RWPE2 (cell line): ENCODE data around the gene LSS.
A peak's percentile ranks its signal among the peaks of the same experiment; 100 is the strongest.

Experiments
- ATAC-seq: fragments of 200-7000 bp; cut with Tn5 transposase; 3 replicates; pipeline ENCODE4 v1.9.1; 2021; ENCODE audit warnings: low read depth
- DNase-seq: peaks from one replicate; pipeline ENCODE4 v3.0.0-alpha.2; 2020; ENCODE audit warnings: low spot score
- H3K27ac ChIP-seq: fragments of 450-650 bp; 2 replicates; pipeline ENCODE4 v1.5.1; 2017; ENCODE audit warnings: mild to moderate bottlenecking; ENCODE audit not compliant: poor library complexity, severe bottlenecking
- H3K27me3 ChIP-seq: fragments of 250-450 bp; sonication (Bioruptor Pico); 2 replicates; pipeline ENCODE4 v1.5.1; 2021; ENCODE audit warnings: mild to moderate bottlenecking, moderate library complexity; ENCODE audit not compliant: insufficient read depth, poor library complexity, severe bottlenecking
- H3K36me3 ChIP-seq: fragments of 250-450 bp; sonication (Bioruptor Pico); 2 replicates; pipeline ENCODE4 v1.5.1; 2020; ENCODE audit warnings: low read depth, mild to moderate bottlenecking, moderate library complexity
- H3K4me1 ChIP-seq: fragments of 250-450 bp; sonication (Bioruptor Pico); 2 replicates; pipeline ENCODE4 v1.5.1; 2021; ENCODE audit warnings: mild to moderate bottlenecking, moderate library complexity; ENCODE audit not compliant: insufficient read depth, poor library complexity, severe bottlenecking
- H3K4me3 ChIP-seq: fragments of 250-450 bp; sonication (Bioruptor Pico); 2 replicates; pipeline ENCODE4 v1.5.1; 2021; ENCODE audit warnings: mild to moderate bottlenecking, moderate library complexity; ENCODE audit not compliant: severe bottlenecking
- H3K9me3 ChIP-seq: fragments of 250-450 bp; sonication (Bioruptor Pico); 2 replicates; pipeline ENCODE4 v1.5.1; 2021; ENCODE audit warnings: mild to moderate bottlenecking, moderate library complexity; ENCODE audit not compliant: severe bottlenecking
- CTCF ChIP-seq: fragments of 450-650 bp; IDR thresholded peaks from one replicate; pipeline ENCODE4 v1.5.1; 2017; ENCODE audit warnings: mild to moderate bottlenecking, moderate library complexity; ENCODE audit not compliant: poor library complexity, severe bottlenecking

The LSS gene

GRCh38 chr21:46199436-46200373, 28.9 kb downstream of the LSS start:
- no peaks in the 10 kb centered on the region for H3K9me3 ChIP-seq
- H3K4me1 ChIP-seq, result no peaks in the 10 kb centered on the region
- H3K36me3 ChIP-seq, result peaks cover 90% of the 10 kb centered on the region
- no peak for TF ChIP-seq CTCF
- no peak for ATAC-seq
- no peak overlapping the region for H3K4me3 ChIP-seq
- H3K27ac ChIP-seq, result no peak overlapping the region
- H3K27me3 ChIP-seq, result no peaks in the 10 kb centered on the region
- DNase-seq, result peak; percentile 24

GRCh38 chr21:46196733-46197132, 31.8 kb downstream of the LSS start:
- no peak for TF ChIP-seq CTCF
- Histone ChIP-seq H3K36me3 (peaks cover 78% of the 10 kb centered on the region), H3K9me3 (no peaks in the 10 kb centered on the region), H3K4me1 (no peaks in the 10 kb centered on the region), H3K4me3 (no peak overlapping the region), H3K27me3 (no peaks in the 10 kb centered on the region), H3K27ac (no peak overlapping the region)
- ATAC-seq (no peak), DNase-seq (no peak)

DNA sequence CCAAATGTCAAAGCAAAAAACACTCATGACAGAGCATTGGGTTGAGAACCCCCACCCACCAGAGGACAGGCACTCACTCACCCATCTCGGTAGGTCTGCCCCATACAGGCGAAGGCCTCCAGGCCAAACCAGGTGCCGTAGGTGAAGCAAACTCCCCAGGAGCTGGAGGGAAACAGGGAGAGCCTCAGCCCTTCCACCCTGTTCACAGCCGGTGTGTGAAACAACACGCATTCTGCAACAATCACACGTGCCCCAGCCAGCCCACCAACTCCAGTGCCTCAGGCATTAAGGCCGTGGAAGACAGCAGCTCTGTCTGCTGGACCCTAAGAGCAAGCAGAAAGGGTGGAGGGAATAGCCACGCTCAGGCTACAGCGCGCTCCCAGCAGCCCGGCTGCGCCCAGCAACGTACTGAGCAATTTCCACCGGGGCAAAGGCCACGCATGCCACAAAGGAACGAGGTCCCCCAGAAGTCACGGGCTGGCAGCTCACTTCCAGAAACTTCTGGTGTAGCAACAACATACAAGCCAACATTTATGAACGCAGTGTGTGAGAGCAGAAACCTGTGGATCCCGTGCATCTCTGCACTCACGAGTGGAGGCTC, 32.9 kb downstream of the LSS start:
- H3K4me1 ChIP-seq, result no peaks in the 10 kb centered on the region
- H3K9me3 ChIP-seq, result no peaks in the 10 kb centered on the region
- H3K27ac ChIP-seq, result no peak overlapping the region
- DNase-seq (peak; percentile 62), ATAC-seq (no peak)
- H3K27me3 ChIP-seq, result no peaks in the 10 kb centered on the region
- H3K36me3 ChIP-seq, result peaks cover 84% of the 10 kb centered on the region
- no peak for TF ChIP-seq CTCF
- no peak overlapping the region for H3K4me3 ChIP-seq

GRCh38 chr21:46194374-46195334, 33.9 kb downstream of the LSS start:
- DNase-seq, result peak; percentile 60
- no peak for TF ChIP-seq CTCF
- no peak overlapping the region for H3K4me3 ChIP-seq
- H3K4me1 ChIP-seq, result no peaks in the 10 kb centered on the region
- H3K27ac ChIP-seq, result no peak overlapping the region
- peaks cover 77% of the 10 kb centered on the region for H3K36me3 ChIP-seq
- H3K27me3 ChIP-seq, result no peaks in the 10 kb centered on the region
- ATAC-seq, result no peak
- H3K9me3 ChIP-seq, result no peaks in the 10 kb centered on the region
